Parathyroid adenoma (tissue), 2 donors: ENCODE results near the gene ZBTB20.

Experiments
- H2AFZ ChIP-seq: fragments of 300-600 bp; sonication (generic); one replicate; pipeline ENCODE4 v1.7.0; 2017; ENCODE audit warnings: antibody characterized with exemption, mild to moderate bottlenecking
- H3K27ac ChIP-seq: fragments of 300-600 bp; sonication (generic); one replicate; pipeline ENCODE4 v1.7.0; 2017
- H3K27me3 ChIP-seq: fragments of 300-600 bp; sonication (generic); one replicate; pipeline ENCODE4 v1.7.0; 2017; ENCODE audit warnings: low read length; ENCODE audit not compliant: control insufficient read depth, insufficient read depth
- H3K36me3 ChIP-seq: fragments of 300-600 bp; sonication (generic); one replicate; pipeline ENCODE4 v1.7.0; 2017; ENCODE audit warnings: low read length; ENCODE audit not compliant: control insufficient read depth, insufficient read depth
- H3K4me1 ChIP-seq: fragments of 300-600 bp; sonication (generic); one replicate; pipeline ENCODE4 v1.7.0; 2017; ENCODE audit warnings: control low read depth
- H3K4me2 ChIP-seq: fragments of 300-600 bp; sonication (generic); one replicate; pipeline ENCODE4 v1.7.0; 2017; ENCODE audit warnings: low read length
- H3K4me3 ChIP-seq: fragments of 300-600 bp; sonication (generic); one replicate; pipeline ENCODE4 v1.7.0; 2017; ENCODE audit warnings: low read depth, low read length
- H3K79me2 ChIP-seq: fragments of 300-600 bp; sonication (generic); one replicate; pipeline ENCODE4 v1.7.0; 2017; ENCODE audit warnings: control low read depth
- H3K9ac ChIP-seq: fragments of 300-600 bp; sonication (generic); one replicate; pipeline ENCODE4 v1.7.0; 2017; ENCODE audit warnings: mild to moderate bottlenecking
- H3K9me3 ChIP-seq: fragments of 300-600 bp; sonication (generic); one replicate; pipeline ENCODE4 v1.7.0; 2017; ENCODE audit warnings: low read length; ENCODE audit not compliant: control insufficient read depth
- TF ChIP-seq, protein P1 (sequence below): fragments of 300-600 bp; sonication (generic); IDR thresholded peaks from one replicate; pipeline ENCODE4 v1.7.0; 2017; ENCODE audit warnings: antibody characterized with exemption, mild to moderate bottlenecking
- donor health status: primary hyperparathyroidism.

The ZBTB20 gene

DNA sequence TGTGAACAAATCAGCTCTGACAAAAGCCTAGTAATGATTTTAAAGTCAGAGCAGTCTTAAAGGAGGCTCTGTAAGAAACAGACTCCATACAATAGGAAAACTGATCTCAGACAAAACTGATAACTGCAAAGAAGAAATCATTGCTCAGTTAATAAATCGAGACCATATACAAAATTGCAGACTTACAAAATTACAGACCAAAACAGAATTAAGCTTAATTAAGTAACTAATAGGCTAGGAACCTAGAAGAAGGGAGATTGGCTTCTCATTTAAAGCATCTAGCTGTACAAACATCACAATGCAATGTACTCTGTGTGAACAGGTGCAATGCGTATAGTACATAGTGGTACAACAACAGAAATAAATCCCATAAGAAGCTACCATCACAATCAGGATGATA is 46.3 kb downstream of the ZBTB20 start:
- TF ChIP-seq, protein P1, sequence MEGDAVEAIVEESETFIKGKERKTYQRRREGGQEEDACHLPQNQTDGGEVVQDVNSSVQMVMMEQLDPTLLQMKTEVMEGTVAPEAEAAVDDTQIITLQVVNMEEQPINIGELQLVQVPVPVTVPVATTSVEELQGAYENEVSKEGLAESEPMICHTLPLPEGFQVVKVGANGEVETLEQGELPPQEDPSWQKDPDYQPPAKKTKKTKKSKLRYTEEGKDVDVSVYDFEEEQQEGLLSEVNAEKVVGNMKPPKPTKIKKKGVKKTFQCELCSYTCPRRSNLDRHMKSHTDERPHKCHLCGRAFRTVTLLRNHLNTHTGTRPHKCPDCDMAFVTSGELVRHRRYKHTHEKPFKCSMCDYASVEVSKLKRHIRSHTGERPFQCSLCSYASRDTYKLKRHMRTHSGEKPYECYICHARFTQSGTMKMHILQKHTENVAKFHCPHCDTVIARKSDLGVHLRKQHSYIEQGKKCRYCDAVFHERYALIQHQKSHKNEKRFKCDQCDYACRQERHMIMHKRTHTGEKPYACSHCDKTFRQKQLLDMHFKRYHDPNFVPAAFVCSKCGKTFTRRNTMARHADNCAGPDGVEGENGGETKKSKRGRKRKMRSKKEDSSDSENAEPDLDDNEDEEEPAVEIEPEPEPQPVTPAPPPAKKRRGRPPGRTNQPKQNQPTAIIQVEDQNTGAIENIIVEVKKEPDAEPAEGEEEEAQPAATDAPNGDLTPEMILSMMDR = no peak
- H3K4me2 ChIP-seq = no peak overlapping the region
- peaks cover 5% of the 10 kb centered on the region for H3K79me2 ChIP-seq
- H3K4me3 ChIP-seq = no peak overlapping the region
- no peak overlapping the region for H3K9ac ChIP-seq
- peaks cover 2% of the 10 kb centered on the region for H3K4me1 ChIP-seq
- no peak overlapping the region for H2AFZ ChIP-seq
- H3K9me3 ChIP-seq = no peaks in the 10 kb centered on the region
- no peak overlapping the region for H3K27ac ChIP-seq
- H3K36me3 ChIP-seq = no peaks in the 10 kb centered on the region
- H3K27me3 ChIP-seq = no peaks in the 10 kb centered on the region

DNA sequence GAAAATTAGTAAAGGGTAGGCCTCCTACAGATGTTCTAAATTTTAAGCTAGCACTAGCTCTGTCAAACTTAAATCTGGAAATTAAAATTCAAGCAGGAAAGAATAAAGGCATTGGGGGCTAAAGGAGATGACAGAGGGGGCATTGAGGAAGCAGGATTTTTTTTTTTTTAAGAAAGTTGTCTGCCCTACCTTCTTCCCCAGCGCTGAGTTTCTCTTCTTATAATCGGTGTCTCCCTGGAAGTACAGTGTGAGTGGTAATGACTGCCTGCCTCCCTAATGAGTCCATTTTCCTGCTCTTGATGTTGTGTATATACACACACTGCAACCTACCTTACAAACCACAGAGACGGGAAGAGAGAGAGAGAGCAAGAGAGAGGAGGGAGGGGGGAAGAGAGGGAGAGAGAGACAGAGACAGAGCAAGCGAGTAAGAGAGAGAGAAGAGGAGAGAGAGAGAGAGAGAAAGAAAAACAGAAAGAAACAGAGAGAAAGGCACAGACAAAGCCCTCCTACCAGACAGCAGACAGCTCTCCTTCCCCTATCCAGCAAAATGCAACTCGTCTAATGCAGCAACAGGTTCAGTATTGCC is 47.0 kb downstream of the ZBTB20 start:
- Histone ChIP-seq H3K36me3 (no peaks in the 10 kb centered on the region), H2AFZ (peak overlapping the region; percentile 45), H3K27me3 (no peaks in the 10 kb centered on the region), H3K4me1 (peaks cover 2% of the 10 kb centered on the region), H3K4me3 (peak overlapping the region; percentile 33), H3K4me2 (peak overlapping the region; percentile 48), H3K27ac (peak overlapping the region; percentile 30), H3K9ac (no peak overlapping the region), H3K9me3 (no peaks in the 10 kb centered on the region), H3K79me2 (peaks cover 5% of the 10 kb centered on the region)
- TF ChIP-seq, protein P1 = no peak

DNA sequence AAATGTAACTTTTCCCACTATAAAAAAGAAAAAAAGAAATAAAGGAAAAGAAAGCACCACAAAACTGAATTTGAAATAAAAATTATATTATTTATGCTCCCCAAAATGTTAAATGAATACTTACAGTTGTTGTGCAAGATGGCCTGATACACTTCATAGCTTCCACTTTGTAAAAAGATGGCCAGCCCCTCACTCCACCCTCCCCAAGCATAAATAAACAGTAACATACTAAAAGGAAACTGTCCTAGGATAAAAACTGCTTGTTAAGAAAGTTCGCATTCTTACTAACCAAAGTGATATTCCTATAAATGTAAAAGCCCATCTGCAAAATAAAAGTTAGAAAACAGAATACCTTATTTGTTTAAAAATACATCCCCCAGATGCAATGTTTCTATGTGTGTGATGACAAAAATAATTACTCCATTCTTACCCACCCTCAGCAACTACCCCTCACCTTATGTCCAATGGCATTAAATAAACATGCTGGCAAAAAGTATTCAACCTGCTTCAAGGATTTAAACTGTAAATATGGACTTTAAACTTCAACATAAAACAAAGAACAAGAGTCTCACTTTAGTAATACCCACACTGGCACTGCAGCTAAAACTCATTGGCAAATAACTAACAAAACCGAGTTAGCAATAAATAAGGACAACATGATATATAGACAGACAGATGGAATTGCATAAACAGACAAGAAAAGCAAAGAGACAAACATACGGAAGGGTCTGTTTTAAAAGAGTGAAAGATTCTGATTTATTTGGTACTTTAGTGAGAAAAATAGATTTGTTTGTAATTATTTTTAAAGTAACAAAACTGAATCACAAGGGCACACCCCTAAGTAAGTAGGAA is 47.7 kb downstream of the ZBTB20 start:
- Histone ChIP-seq H3K9me3 (no peaks in the 10 kb centered on the region), H3K4me2 (peak overlapping the region; percentile 48), H3K4me1 (peaks cover 2% of the 10 kb centered on the region), H3K9ac (no peak overlapping the region), H2AFZ (no peak overlapping the region), H3K27ac (peak overlapping the region; percentile 30), H3K79me2 (peaks cover 1% of the 10 kb centered on the region), H3K36me3 (no peaks in the 10 kb centered on the region), H3K27me3 (no peaks in the 10 kb centered on the region), H3K4me3 (no peak overlapping the region)
- TF ChIP-seq, protein P1 = no peak

DNA sequence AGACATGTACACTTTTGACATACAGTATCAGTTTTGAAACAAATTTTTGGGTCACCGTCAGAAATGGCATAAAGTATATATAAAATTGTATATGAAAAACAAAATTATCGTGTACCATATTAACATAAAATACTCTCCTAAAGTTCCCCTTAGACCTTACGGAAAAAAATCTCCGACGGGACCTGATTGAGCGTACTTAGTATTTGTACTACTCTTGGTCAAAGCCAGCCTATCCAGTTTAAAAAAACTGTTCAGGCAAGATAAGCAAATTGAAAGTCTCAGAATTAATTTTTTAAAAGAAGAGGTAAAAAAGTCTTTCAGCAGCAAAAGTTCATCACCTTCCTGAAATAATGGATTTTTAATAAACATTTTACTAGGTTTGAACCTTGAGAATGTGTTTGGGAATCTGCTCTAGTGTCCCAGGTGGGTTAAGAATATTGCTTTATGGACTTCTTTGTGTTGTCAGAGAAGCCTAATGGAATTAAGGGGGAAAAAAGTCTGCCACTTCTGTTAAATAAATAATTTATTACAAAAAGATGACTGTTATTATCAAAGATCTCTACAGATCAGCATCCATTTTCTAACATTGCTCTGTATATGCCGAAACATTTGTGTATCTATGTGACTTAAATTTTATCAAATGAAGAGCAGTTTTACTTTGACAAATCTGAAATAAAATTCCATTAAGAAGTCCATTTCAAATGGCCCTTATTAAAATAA is 48.6 kb downstream of the ZBTB20 start:
- TF ChIP-seq, protein P1 = no peak
- no peak overlapping the region for H3K4me2 ChIP-seq
- no peak overlapping the region for H3K4me3 ChIP-seq
- H3K27ac ChIP-seq = no peak overlapping the region
- H3K36me3 ChIP-seq = no peaks in the 10 kb centered on the region
- no peak overlapping the region for H3K9ac ChIP-seq
- no peaks in the 10 kb centered on the region for H3K9me3 ChIP-seq
- peaks cover 2% of the 10 kb centered on the region for H3K4me1 ChIP-seq
- H3K27me3 ChIP-seq = no peaks in the 10 kb centered on the region
- H2AFZ ChIP-seq = no peak overlapping the region
- no peaks in the 10 kb centered on the region for H3K79me2 ChIP-seq
